GM21717 (cell line): Measurements from ENCODE around the gene MYRIP.
"Not testable (repeated sequence)": the region's sequence is repeated elsewhere in the genome, so short reads cannot be mapped to it uniquely, and the experiment has no call there.

Experiments used
- ATAC-seq: cut with Tn5 transposase; IDR thresholded peaks from one replicate; pipeline ENCODE4 v1.9.1; 2021; ENCODE audit warnings: mild to moderate bottlenecking, moderate library complexity; ENCODE audit not compliant: unreplicated experiment

Gene MYRIP

DNA sequence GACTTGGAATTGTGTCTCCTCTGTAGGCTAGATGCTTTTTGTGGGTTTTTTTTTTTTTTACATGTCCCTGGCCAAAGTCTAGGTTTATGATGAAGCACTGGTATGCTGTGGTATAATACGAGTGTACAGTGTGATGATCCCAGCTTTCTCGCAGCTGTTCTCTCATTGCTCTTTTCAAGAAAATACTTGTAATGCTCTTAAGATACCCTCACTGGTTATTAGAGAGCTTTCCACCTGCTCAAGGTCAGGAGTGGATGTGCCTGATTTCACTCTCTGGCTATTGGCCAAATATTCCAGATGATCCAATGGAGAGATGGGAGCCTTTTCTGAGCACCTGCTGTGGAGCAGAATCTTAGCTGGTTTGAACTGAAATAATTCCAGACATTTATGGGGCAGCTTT is 215.1 kb downstream of the MYRIP start:
- no peak for ATAC-seq

DNA sequence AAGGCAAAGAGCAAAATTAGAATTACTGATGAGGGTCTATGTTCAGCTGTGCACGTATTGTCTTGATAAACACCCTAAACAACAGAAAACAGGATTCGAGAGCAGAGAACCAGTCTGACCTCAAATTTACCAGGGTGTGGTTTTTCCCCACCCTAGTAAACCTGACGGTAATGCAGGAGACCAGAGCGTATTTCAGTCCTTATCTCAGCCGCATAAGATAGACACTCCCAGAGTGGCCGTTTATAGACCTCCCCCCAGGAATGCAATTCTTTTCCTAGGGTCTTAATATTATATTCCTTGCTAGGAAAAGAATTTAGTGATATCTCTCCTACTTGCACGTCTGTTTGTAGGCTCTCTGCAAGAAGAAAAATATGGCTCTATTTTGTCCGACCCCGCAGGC is 216.5 kb downstream of the MYRIP start:
- ATAC-seq: not testable (repeated sequence)

DNA sequence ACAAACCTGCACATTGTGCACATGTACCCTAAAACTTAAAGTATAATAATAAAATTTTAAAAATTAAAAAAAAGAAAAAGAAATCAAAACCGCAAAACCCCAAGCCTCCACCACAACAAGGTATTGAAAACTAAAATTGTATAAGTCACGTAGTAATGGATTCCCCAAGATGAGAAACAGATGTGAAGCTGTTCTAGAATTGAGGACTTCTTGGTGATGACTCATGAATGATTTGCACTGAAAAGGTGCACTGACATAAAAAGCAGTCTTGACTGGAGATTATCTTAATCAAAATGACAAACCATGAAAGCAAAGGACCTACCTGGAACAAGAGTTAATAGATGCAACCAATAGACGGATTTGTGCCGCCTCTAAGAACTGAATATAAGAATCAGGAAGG is 225.8 kb downstream of the MYRIP start:
- ATAC-seq: no peak

DNA sequence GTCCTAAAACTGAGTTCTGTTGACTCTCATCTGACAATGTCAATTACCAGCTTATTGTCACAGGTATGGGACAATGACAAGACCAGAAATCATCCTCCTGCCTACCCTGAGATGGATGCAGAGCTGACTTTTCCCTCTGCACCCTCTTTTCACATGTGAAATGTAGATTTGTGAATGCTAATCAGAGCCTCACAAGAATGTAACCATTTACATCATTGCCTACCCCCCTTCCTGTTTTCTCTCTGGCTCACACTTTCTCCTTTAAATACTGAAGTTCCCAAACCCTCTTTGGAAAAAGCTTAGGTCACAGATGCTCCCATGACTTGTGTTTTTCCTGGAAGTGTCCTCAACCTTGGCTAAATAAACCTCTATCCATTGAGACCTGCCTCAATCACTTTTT is 228.2 kb downstream of the MYRIP start:
- no peak for ATAC-seq

DNA sequence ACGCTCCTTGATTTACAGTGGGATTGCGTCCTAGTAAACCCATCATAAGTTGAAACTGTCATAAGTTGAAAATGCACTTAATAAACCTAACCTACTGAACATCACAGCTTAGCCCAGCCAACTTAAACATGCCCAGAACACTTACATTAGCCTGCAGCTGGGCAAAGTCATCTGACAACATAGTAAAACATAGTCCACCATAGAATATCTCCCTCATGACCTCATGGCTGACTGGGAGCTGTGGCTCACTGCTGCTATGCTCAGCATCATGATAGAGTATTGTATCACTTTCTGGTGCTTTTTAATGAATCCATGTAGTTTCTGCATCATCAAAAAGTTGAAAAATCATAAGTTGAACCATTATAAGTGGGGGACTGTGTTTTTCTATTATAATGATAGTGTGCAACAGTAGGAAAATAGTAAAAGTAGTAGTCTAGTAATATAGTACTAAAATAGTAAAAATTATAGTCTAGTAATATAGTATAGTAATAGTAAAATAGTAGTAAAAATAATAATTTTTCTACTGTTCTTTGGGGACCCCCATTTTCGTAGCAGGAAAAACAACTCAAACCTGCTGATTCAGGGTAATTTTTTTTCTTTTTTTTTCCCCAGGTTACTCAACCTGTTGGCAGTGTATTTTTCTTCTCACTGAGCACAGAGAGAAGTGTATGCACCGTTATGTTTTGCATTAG is 233.5 kb downstream of the MYRIP start:
- ATAC-seq: no peak

DNA sequence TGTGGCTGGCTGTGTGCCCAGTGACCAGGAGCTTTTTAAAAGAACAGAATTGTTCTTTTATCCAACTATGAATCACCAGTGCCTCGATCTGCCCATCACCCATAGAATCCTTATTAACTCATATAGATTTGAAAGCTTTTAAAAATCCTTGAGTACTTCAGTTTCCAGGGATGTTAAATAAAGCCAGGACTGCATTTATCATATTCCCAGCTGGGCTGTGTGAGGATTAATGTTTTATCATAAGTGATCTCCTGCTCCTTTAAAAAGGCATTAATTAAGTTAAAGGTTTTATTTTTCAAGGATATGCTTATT is 234.0 kb downstream of the MYRIP start:
- no peak for ATAC-seq

DNA sequence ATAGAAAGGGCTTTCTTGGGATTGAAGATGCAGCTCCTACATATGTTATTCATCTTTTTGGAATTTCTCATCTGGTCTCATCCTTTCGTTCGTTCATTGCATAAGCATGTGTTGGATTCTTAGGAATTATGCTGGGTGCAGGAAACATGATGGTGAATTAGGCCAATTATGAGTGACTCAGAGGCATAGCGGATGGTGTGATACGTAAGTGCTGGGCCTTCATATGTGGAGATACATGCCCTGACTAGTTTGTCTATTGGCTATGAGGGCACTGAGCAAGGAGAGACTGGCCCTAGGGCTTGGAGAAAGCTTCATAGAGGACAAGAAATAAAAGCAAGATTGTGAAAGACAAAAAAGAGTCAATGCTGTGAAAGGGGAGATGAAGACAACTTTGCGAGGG is 235.1 kb downstream of the MYRIP start:
- ATAC-seq: no peak

DNA sequence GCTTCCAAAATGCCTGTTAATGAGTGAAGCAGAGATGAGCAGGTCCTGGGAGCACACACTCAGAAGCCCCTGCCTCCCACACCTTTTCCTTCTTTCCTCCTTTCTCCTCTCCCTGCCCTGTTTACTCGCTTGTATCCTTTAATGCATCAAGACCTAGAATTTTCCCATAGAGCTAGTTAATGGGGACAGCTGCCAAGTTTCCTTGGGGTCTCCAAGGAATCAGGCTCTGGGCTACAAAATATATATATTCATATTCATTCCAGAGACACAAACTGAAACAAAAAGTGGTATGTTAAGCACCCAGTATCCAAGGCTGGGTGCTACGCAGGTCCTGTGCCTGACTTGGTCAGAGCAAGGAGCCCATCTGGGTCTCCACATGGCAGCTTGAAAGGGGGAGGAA is 235.6 kb downstream of the MYRIP start:
- ATAC-seq: no peak

DNA sequence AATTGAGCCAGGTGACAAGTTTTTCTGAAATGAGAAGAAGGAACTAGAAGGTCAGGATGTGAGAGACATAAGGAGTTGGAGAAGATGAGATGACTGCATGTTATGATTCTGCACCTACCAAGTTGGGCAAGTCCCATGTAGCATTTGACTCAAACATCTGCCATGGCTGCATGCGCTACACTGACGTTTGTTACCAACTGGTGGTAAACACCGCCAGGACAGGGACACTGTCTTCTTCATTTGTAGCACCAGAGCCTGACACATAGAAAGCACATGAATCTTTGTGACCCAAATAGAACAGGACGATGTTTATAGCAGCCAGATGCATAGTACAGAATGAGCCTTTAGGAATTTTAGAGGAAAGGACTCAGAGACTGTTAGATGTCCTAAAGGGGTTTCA is 236.7 kb downstream of the MYRIP start:
- no peak for ATAC-seq

DNA sequence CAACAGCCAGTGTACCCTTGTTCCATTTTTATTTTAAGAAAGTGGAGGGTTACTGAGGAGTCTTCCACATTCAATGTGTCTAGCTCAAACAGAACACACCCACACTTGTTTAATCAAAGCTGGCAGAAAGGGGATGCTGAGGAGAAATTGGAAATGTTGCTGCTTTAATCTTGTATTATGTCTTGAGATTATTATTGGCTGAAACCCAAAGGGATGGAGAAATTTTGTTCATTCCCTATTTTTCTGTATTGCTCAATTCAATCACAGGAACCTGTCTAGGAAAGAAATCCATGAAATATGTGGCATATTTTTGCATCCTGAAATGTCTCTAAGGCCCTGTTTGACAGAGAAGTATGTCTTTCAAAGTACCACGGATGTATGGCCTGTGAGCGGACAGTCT is 238.0 kb downstream of the MYRIP start:
- ATAC-seq: no peak

DNA sequence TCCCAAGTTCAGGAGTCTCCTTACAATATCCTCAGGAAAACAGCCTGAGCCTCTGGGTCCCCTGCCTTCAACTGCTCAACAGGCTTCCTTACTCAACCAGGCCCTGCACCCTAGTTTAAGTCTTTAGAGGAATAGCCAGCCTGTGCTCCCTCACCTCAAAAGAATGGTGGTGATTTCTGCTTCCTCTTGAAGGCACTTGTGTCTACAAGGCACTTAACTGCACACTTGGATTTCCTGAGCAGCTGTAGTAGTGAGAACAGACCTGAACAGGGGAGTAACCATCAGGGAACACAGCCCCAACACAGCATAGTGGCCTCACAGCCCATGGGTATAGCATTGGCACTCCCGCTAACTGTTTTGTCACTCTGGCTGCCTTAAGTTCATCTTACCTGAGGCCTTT is 244.3 kb downstream of the MYRIP start:
- no peak for ATAC-seq

DNA sequence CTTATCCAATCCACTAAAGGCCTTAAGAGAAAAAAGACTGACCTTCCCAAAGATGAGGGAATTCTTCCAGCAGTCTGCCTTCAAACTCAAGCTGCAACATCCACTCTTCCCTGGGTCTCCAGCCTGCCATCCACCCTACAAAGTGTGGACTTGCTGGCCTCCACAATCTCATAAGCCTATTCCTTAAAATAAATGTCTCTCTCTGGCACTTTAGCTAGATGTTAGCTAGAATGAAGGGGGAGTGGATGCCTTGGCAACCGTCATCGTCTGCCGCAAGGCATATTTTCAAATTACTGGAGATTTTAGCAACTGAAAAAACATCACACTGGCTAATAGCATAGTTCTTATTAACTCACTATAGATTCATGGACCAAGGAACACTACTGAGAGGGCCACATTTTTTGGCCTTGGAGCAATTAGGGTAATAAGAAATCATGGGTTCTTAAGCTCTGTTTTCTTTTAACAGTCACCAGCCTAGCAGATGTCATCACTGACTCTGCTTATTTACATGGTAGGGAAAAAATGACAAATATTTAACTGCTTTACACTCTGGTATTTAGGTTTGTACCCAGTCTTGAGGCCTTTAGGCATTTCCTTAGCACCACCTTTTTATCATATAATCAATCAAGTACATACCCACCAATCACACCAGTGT is 245.3 kb downstream of the MYRIP start:
- no peak for ATAC-seq

DNA sequence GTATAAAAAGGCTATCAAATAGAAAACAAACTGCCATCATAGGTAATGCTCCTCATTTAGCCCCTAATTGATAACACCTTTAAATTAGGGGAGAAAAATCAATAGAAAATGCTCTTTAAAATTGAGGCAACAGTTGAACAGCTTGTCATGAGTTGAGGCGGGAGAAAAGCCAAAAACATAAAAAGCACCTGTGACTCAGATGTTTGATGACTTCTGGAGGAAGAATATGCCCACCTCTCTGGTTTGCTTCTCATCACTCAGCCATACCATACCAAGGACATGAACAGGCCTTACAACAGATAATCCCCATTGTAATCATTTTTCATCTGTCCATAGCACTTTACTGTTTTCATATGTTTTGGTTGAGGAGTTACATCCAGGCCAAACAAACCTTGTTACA is 246.0 kb downstream of the MYRIP start:
- ATAC-seq: no peak

DNA sequence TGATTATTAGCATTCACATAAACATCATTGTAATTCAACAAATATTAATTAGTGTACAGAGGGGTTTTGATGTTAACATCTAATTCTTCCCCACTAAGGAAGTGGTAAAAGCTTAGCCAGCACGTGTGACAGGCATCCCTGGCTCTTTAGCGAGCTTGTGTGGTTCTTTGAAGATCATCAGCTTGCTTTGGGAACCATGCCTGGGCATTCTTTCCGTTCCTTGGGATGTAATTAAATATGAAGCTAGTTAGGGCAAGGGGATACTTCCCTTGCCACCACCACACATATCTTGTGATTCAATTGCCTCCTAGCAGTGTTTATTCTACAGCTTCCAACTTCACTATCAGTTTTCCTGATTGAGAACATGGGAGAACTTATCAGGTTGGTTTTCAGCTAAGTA is 246.5 kb downstream of the MYRIP start:
- ATAC-seq: no peak

DNA sequence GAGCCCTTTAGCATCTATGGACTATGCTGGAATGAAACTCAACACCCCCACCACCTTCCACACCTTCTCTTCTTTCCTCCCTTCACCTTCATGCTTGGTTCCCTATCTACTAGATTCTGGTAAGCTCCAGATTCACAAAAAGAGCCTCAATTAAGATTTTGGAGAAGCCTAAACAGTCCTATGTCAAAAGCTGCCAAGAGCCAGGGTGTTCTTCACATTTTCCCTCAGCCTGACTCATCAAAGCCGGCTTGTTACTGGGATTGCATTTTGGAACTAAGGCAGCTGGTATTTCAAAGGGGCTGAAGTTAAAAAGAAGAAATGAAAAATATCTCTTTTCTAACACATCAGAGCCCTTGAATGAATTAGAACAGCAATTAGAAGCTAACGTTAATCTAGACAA is 247.7 kb downstream of the MYRIP start:
- no peak for ATAC-seq

DNA sequence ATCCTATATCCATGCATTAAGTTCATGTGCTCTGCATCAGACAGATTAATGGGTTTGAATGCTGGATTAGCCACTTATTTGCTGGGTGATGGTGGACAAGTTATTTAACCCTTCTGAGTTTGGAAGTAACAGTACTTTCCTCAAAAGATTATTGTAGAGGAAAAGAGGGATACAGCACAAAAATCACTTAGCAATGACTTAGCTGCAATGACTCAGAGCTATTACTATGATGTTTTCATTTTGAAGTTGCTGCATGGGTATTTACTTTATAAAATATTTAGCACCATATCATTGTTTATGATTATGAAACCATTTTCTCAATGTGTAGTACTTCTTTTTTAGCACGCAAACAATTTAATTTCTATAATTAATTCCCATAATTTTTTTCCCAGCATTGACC is 248.4 kb downstream of the MYRIP start:
- ATAC-seq: no peak

DNA sequence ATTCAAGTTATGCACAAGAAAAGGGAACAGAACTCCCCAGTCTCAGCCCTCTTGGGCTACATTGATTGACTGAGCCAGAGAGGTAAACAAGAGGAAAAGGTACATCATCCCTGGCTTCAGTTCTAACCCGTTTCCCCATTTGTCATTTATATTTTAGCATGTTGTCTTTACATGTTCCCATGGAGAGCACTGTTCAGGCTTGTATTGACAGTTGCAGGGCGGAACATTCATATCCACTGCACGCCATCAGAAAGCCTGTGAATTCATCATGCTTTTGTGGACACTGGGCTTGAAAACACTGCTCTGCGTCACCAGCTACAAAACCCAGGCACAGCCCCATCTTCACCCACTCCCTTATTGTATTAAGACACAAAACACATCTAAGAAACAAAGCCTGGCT is 259.2 kb downstream of the MYRIP start:
- ATAC-seq: no peak

DNA sequence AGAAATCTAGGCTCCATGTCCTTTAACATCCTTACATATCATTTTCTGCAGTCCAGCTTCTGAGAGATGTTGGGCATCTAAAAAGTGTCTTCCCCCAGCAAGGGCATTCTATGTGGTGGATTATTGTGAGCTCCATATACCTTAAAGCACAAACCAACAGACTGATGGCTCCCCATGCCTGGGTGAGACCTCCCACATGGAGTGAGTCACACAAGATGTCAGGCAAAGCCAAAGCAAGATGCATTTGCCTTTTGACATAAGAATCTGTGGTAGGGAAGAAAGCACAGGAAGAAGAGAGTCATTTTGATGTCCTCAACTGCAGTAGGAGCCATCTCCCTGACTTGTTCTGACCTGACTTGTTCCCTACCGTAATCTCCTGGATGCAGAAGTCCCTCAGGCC is 261.4 kb downstream of the MYRIP start:
- no peak for ATAC-seq

DNA sequence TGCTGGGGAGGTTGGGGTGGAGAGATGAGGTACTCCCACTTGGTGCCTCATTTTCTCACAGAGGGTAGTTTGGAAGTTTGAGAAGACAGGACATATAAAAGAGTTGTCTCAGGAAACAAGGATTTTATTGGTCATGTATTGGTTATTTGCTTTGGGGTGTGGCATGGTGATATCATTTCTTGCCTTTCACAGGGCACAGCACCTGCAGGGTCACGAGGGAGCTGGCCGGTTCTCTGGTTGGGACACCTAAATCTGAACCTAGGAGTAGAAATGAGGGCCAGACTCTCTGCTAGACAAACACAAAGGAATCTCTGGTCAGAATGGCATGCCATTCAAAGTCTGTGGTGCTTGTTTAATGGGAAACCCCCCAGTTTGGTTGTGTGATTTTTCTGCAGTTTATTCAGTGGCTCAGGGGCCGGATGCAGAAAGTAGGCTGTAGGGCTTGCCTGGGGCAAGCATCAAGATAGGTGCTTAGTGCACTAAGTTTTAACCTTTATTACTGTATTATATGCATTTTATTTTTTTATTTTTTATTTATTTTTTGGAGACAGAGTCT is 262.4 kb downstream of the MYRIP start:
- no peak for ATAC-seq

DNA sequence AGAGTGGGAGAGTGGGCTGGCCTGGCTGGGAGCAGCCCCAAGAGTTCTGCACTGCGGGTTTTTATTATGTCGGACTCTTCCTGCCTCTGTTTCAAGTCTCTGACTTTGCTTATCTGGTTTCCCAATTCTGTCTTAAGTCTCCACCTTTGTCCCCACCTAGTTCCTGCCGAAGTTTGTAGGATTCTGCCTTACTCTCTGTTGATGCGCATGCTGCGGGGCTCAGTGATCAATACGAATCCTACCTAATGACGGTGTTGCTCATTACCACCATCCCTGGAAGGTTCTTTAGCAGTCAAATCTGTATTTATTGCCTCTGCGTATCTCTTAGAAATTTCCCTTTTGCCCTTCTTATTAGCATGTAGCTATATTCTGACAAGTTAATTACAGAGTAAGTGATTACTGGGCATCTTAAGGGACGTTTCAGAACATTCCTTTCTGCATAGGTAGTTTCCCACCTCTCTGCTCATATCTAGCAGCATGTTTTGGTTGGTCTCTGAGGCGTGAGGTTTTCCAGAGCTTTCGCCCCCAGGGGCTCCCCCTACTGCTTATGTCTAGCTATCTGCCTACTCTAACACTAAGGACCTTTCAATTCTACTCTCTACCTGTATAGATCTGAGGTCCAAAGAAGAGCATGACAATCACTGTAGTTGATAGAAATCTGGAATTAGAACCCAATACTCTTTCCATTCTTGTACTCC is 264.1 kb downstream of the MYRIP start:
- no peak for ATAC-seq

DNA sequence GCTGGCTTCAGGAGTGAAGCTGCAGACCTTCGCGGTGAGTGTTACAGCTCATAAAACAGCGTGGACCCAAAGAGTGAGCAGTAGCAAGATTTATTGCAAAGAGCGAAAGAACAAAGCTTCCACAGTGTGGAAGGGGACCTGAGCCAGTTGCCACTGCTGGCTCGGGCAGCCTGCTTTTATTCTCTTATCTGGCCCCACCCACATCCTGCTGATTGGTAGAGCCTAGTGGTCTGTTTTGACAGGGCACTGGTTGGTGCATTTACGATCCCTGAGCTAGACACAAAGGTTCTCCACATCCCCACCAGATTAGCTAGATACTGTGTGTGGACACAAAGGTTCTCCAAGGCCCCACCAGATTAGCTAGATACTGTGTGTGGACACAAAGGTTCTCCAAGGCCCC is 267.7 kb downstream of the MYRIP start:
- ATAC-seq: not testable (repeated sequence)

DNA sequence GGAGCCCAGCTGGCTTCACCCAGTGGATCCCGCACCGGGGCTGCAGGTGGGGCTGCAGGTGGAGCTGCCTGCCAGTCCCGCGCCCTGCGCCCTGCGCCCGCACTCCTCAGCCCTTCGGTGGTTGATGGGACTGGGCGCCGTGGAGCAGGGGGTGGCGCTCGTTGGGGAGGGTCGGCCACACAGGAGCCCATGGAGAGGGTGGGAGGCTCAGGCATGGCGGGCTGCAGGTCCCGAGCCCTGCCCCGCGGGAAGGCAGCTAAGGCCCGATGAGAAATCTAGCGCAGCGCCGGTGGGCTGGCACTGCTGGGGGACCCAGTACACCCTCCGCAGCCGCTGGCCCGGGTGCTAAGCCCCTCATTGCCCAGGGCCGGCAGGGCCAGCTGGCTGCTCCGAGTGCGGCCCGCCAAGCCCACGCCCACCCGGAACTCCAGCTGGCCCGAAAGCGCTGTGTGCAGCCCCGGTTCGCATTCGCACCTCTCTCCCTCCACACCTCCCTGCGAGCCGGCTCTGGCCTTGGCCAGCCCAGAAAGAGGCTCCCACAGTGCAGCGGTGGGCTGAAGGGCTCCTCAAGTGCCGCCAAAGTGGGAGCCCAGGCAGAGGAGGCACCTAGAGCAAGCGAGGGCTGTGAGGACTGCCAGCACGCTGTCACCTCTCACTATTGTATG is 268.6 kb downstream of the MYRIP start:
- ATAC-seq: not testable (repeated sequence)
